Nephron progenitor cell (in vitro differentiated cells): ENCODE results near the gene PRC1.

Source experiments
- DNase-seq: peaks from one replicate; pipeline ENCODE4 v3.0.0; 2021
- H3K27ac Mint-ChIP-seq: 2 replicates; pipeline ENCODE4 v1.8.0; 2021; ENCODE audit warnings: mild to moderate bottlenecking, moderate library complexity, mixed read lengths
- H3K27me3 Mint-ChIP-seq: 2 replicates; pipeline ENCODE4 v1.8.0; 2021; ENCODE audit warnings: mild to moderate bottlenecking, low read depth, mixed read lengths; ENCODE audit not compliant: poor library complexity
- H3K36me3 Mint-ChIP-seq: 2 replicates; pipeline ENCODE4 v1.8.0; 2021; ENCODE audit warnings: low read depth, mixed read lengths
- H3K4me1 Mint-ChIP-seq: 2 replicates; pipeline ENCODE4 v1.8.0; 2021; ENCODE audit warnings: mixed read lengths
- H3K4me3 Mint-ChIP-seq: 2 replicates; pipeline ENCODE4 v1.8.0; 2021; ENCODE audit warnings: mild to moderate bottlenecking, moderate library complexity, mixed read lengths
- H3K9me3 Mint-ChIP-seq: 2 replicates; pipeline ENCODE4 v1.8.0; 2021; ENCODE audit warnings: mild to moderate bottlenecking, moderate library complexity, mixed read lengths
- CTCF ChIP-seq: fragments of 200-600 bp; sonication (generic); IDR thresholded peaks from 2 replicates; pipeline ENCODE4 v1.5.0; 2021; ENCODE audit warnings: antibody characterized with exemption

The PRC1 gene, protein sequence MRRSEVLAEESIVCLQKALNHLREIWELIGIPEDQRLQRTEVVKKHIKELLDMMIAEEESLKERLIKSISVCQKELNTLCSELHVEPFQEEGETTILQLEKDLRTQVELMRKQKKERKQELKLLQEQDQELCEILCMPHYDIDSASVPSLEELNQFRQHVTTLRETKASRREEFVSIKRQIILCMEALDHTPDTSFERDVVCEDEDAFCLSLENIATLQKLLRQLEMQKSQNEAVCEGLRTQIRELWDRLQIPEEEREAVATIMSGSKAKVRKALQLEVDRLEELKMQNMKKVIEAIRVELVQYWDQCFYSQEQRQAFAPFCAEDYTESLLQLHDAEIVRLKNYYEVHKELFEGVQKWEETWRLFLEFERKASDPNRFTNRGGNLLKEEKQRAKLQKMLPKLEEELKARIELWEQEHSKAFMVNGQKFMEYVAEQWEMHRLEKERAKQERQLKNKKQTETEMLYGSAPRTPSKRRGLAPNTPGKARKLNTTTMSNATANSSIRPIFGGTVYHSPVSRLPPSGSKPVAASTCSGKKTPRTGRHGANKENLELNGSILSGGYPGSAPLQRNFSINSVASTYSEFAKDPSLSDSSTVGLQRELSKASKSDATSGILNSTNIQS

DNA sequence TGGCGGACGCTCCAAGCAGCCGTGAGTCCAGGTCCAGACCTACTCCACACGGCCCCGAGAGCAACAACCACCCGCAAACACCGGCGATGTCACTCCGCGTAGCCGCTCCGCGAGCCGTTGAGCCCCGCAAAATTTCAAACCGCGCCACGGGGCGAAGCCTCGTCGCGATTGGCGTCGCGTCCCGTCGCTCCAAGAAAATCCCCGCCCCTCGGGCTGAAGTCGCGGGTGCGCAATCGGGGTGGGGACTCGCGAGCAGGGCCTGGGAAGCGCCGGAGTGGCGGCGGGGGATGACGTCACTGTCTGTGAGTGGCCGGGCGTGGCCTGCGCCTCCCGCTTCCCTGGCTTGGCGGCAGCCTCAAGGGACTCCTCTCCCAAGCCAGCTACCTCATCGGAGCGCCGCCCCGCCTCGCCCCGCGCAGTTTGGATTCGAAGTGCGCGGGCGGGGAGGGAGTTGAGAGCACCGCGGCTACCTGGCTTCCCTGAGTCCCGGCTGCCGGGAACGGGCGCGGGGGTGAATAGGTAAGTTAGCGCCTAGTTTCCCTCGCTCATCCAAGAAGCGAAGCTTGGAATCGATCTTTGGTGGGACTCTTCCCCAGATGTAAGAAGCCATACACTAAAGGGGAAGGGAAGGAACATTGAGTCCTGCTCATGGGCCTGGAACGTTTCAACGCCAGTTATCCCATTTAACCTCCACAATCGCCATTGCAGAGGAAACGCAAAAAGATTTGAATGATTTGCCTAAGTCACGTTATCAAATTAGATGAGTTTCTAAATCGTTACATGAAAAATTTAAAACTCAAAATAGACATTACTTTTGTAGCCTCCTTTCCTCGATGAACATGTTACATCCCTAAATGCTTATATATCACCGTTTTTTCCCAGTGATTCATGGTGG lies at the start of gene PRC1:
TSS of gene PRC1 (minus strand) at position 119 of the 895 bp plus-strand sequence. CDS start at position 1, 118 bp downstream.
- no peak for TF ChIP-seq CTCF
- peaks cover 35% of the 10 kb centered on the region for H3K4me1 Mint-ChIP-seq
- peak within 1 kb of the TSS; percentile 100 for H3K4me3 Mint-ChIP-seq
- H3K27me3 Mint-ChIP-seq = peaks cover 3% of the 10 kb centered on the region
- no peaks in the 10 kb centered on the region for H3K9me3 Mint-ChIP-seq
- peak; percentile 99 for DNase-seq
- H3K36me3 Mint-ChIP-seq = peaks cover 25% of the 10 kb centered on the region
- peak within 1 kb of the TSS; percentile 99 for H3K27ac Mint-ChIP-seq

- H3K27ac Mint-ChIP-seq = no peak overlapping the region
- no peaks in the 10 kb centered on the region for H3K4me1 Mint-ChIP-seq
- DNase-seq = no peak
- peaks cover 39% of the 10 kb centered on the region for H3K27me3 Mint-ChIP-seq
- no peak overlapping the region for H3K4me3 Mint-ChIP-seq
- no peaks in the 10 kb centered on the region for H3K36me3 Mint-ChIP-seq
- no peaks in the 10 kb centered on the region for H3K9me3 Mint-ChIP-seq
- TF ChIP-seq CTCF = no peak
Observed at GRCh38 chr15:91043202-91043874, 49.0 kb upstream of the PRC1 start.

GRCh38 chr15:91040856-91041255 lies 46.5 kb upstream of the PRC1 start:
- H3K9me3 Mint-ChIP-seq = no peaks in the 10 kb centered on the region
- H3K4me3 Mint-ChIP-seq = no peak overlapping the region
- no peak for TF ChIP-seq CTCF
- DNase-seq = no peak
- H3K4me1 Mint-ChIP-seq = no peaks in the 10 kb centered on the region
- no peak overlapping the region for H3K27ac Mint-ChIP-seq
- H3K36me3 Mint-ChIP-seq = no peaks in the 10 kb centered on the region
- peaks cover 40% of the 10 kb centered on the region for H3K27me3 Mint-ChIP-seq

- Mint-ChIP-seq H3K9me3 (no peaks in the 10 kb centered on the region), H3K4me1 (no peaks in the 10 kb centered on the region), H3K36me3 (no peaks in the 10 kb centered on the region), H3K27me3 (peaks cover 45% of the 10 kb centered on the region), H3K27ac (no peak overlapping the region), H3K4me3 (no peak overlapping the region)
- TF ChIP-seq CTCF = no peak
- no peak for DNase-seq
Observed at GRCh38 chr15:91039996-91040395, 45.7 kb upstream of the PRC1 start.

- Mint-ChIP-seq H3K4me1 (peaks cover 4% of the 10 kb centered on the region), H3K27me3 (peaks cover 63% of the 10 kb centered on the region), H3K27ac (no peak overlapping the region), H3K9me3 (no peaks in the 10 kb centered on the region), H3K4me3 (no peak overlapping the region), H3K36me3 (no peaks in the 10 kb centered on the region)
- DNase-seq = peak; percentile 69
- TF ChIP-seq CTCF = peak; percentile 68
Observed at GRCh38 chr15:91032919-91033803, 38.8 kb upstream of the PRC1 start.
